OCI-LY1 (cell line): Measurements from ENCODE around the gene ZBTB20.

ENCODE experiments used
- H2AFZ ChIP-seq: fragments of 200-600 bp; sonication (generic), shearing (Covaris generic); 2 replicates; pipeline ENCODE4 v1.6.0; 2014; ENCODE audit warnings: antibody characterized with exemption, mild to moderate bottlenecking, low read length
- H3F3A ChIP-seq: fragments of 200-600 bp; sonication (generic), shearing (Covaris generic); 2 replicates; pipeline ENCODE4 v1.6.0; 2014; ENCODE audit warnings: mild to moderate bottlenecking, antibody characterized with exemption, low read length, moderate library complexity; ENCODE audit not compliant: insufficient read depth
- H3K27ac ChIP-seq: fragments of 200-600 bp; sonication (generic); 2 replicates; pipeline ENCODE4 v1.5.1; 2014; ENCODE audit warnings: low read length, mixed run types, mild to moderate bottlenecking, low read depth; ENCODE audit not compliant: poor library complexity, severe bottlenecking
- H3K27me3 ChIP-seq: fragments of 200-600 bp; sonication (generic); 2 replicates; pipeline ENCODE4 v1.6.0; 2014; ENCODE audit warnings: antibody characterized with exemption, mild to moderate bottlenecking, low read length, moderate library complexity; ENCODE audit not compliant: insufficient read depth
- H3K36me3 ChIP-seq: fragments of 200-600 bp; sonication (generic); 2 replicates; pipeline ENCODE4 v1.6.1; 2014; ENCODE audit warnings: mild to moderate bottlenecking, antibody characterized with exemption, low read length, moderate library complexity, mixed read lengths; ENCODE audit not compliant: insufficient read depth
- H3K4me1 ChIP-seq: fragments of 200-600 bp; sonication (generic); 2 replicates; pipeline ENCODE4 v1.5.1; 2014; ENCODE audit warnings: mild to moderate bottlenecking, low read length, moderate library complexity; ENCODE audit not compliant: insufficient read depth, severe bottlenecking
- H3K4me2 ChIP-seq: fragments of 200-600 bp; sonication (generic), shearing (Covaris generic); 2 replicates; pipeline ENCODE4 v1.6.1; 2014; ENCODE audit warnings: low read length
- H3K4me3 ChIP-seq: fragments of 200-600 bp; sonication (generic); 2 replicates; pipeline ENCODE4 v1.5.1; 2014; ENCODE audit warnings: low read length, low read depth, mild to moderate bottlenecking, mixed read lengths; ENCODE audit not compliant: poor library complexity, severe bottlenecking
- H3K79me2 ChIP-seq: fragments of 200-600 bp; shearing (Covaris generic); 2 replicates; pipeline ENCODE4 v1.6.1; 2016; ENCODE audit warnings: mixed run types, low read length, mixed read lengths; ENCODE audit not compliant: insufficient read depth
- H3K9ac ChIP-seq: fragments of 200-600 bp; sonication (generic), shearing (Covaris generic); 2 replicates; pipeline ENCODE4 v1.6.1; 2014; ENCODE audit warnings: mild to moderate bottlenecking, low read length, mixed read lengths
- H3K9me2 ChIP-seq: fragments of 200-600 bp; sonication (generic), shearing (Covaris generic); 2 replicates; pipeline ENCODE4 v1.6.1; 2014; ENCODE audit warnings: low read depth, mild to moderate bottlenecking, low read length, mixed read lengths
- H3K9me3 ChIP-seq: fragments of 200-600 bp; shearing (Covaris generic); 2 replicates; pipeline ENCODE4 v1.6.1; 2014; ENCODE audit warnings: low read length, mixed read lengths
- H4K20me1 ChIP-seq: fragments of 200-600 bp; sonication (generic), shearing (Covaris generic); 2 replicates; pipeline ENCODE4 v1.6.0; 2016; ENCODE audit warnings: mild to moderate bottlenecking, low read length; ENCODE audit not compliant: insufficient read depth
- CTCF ChIP-seq: fragments of 200-600 bp; sonication (generic), shearing (Covaris generic); IDR thresholded peaks from 2 replicates; pipeline ENCODE4 v1.5.1; 2017; ENCODE audit warnings: mild to moderate bottlenecking, antibody characterized with exemption, low read length, moderate library complexity, mixed read lengths
- EZH2 ChIP-seq: fragments of 200-600 bp; sonication (generic), shearing (Covaris generic); IDR thresholded peaks from 2 replicates; pipeline ENCODE4 v1.8.0; 2017; ENCODE audit warnings: borderline replicate concordance, mixed run types, mild to moderate bottlenecking, antibody characterized with exemption, low read length, moderate library complexity, mixed read lengths

The ZBTB20 gene

GRCh38 chr3:114462750-114463149 lies 684.3 kb downstream of the ZBTB20 start:
- H3K9me2 ChIP-seq = no peaks in the 10 kb centered on the region
- no peaks in the 10 kb centered on the region for H3K27me3 ChIP-seq
- H2AFZ ChIP-seq = no peak overlapping the region
- no peaks in the 10 kb centered on the region for H3K36me3 ChIP-seq
- TF ChIP-seq EZH2 = no peak
- no peak for TF ChIP-seq CTCF
- no peaks in the 10 kb centered on the region for H4K20me1 ChIP-seq
- no peaks in the 10 kb centered on the region for H3K9me3 ChIP-seq
- H3K9ac ChIP-seq = no peak overlapping the region
- no peaks in the 10 kb centered on the region for H3K79me2 ChIP-seq
- H3K4me1 ChIP-seq = no peaks in the 10 kb centered on the region
- H3K27ac ChIP-seq = no peak overlapping the region
- H3K4me2 ChIP-seq = no peak overlapping the region
- no peaks in the 10 kb centered on the region for H3F3A ChIP-seq
- no peak overlapping the region for H3K4me3 ChIP-seq

GRCh38 chr3:114460459-114460858 lies 686.6 kb downstream of the ZBTB20 start:
- Histone ChIP-seq H3K9me3 (no peaks in the 10 kb centered on the region), H2AFZ (no peak overlapping the region), H3K27ac (no peak overlapping the region), H3K4me1 (no peaks in the 10 kb centered on the region), H3K36me3 (no peaks in the 10 kb centered on the region), H3K27me3 (0 out of 2 replicates have a peak, but pooled peaks cover 2% of the 10 kb centered on the region), H3F3A (no peaks in the 10 kb centered on the region), H3K9me2 (no peaks in the 10 kb centered on the region), H3K79me2 (no peaks in the 10 kb centered on the region), H3K4me2 (no peak overlapping the region), H4K20me1 (no peaks in the 10 kb centered on the region), H3K9ac (no peak overlapping the region), H3K4me3 (no peak overlapping the region)
- TF ChIP-seq EZH2 (no peak), CTCF (no peak)

GRCh38 chr3:114456742-114457141 lies 690.3 kb downstream of the ZBTB20 start:
- H3F3A ChIP-seq = no peaks in the 10 kb centered on the region
- H3K36me3 ChIP-seq = no peaks in the 10 kb centered on the region
- H3K4me1 ChIP-seq = peaks cover 5% of the 10 kb centered on the region
- TF ChIP-seq CTCF (no peak), EZH2 (no peak)
- H3K79me2 ChIP-seq = no peaks in the 10 kb centered on the region
- H3K27me3 ChIP-seq = 0 out of 2 replicates have a peak, but pooled peaks cover 8% of the 10 kb centered on the region
- no peak overlapping the region for H3K4me2 ChIP-seq
- H3K4me3 ChIP-seq = no peak overlapping the region
- H3K9me3 ChIP-seq = no peaks in the 10 kb centered on the region
- H2AFZ ChIP-seq = no peak overlapping the region
- H3K9me2 ChIP-seq = no peaks in the 10 kb centered on the region
- H3K27ac ChIP-seq = no peak overlapping the region
- no peaks in the 10 kb centered on the region for H4K20me1 ChIP-seq
- H3K9ac ChIP-seq = no peak overlapping the region
